Keratinocyte (primary cell): Measurements from ENCODE around the gene TRAPPC3L. TPM values are rescaled to one million over a fixed set of nuclear protein-coding genes. Genes with fewer than 3 reads are reported as not detected.

ENCODE experiments used
- DNase-seq: peaks from one replicate; pipeline ENCODE4 v3.0.0-alpha.2; 2011; ENCODE audit warnings: low read depth, missing footprints, low spot score
- FAIRE-seq: peaks from 2 replicates; lab custom pipeline; 2011; peaks lifted over from hg19 to GRCh38; lab: Jason Lieb, UNC
- H2AFZ ChIP-seq: 2 replicates; pipeline ENCODE4 v1.6.0; 2012; ENCODE audit warnings: low read length, control low read depth, inconsistent platforms; ENCODE audit not compliant: control insufficient read depth
- H3K27ac ChIP-seq: 2 replicates; pipeline ENCODE4 v1.5.1; 2011; ENCODE audit warnings: low read length; ENCODE audit not compliant: control insufficient read depth, insufficient read depth
- H3K27me3 ChIP-seq: 3 replicates; pipeline ENCODE4 v1.6.0; 2011; ENCODE audit warnings: low read length; ENCODE audit not compliant: control insufficient read depth, insufficient read depth; ENCODE audit errors: extremely low read depth
- H3K36me3 ChIP-seq, 2 experiments: 2 replicates in 1 of 2; 3 replicates in 1 of 2; pipeline ENCODE4 v1.5.1; 2011; ENCODE audit warnings: low read length in 2 of 2, mild to moderate bottlenecking in 1 of 2; ENCODE audit not compliant: control insufficient read depth in 2 of 2, insufficient read depth in 2 of 2; ENCODE audit errors: extremely low read depth in 1 of 2
- H3K4me1 ChIP-seq: 3 replicates; pipeline ENCODE4 v1.5.1; 2011; ENCODE audit warnings: low read length; ENCODE audit not compliant: control insufficient read depth, insufficient read depth; ENCODE audit errors: extremely low read depth
- H3K4me2 ChIP-seq: 3 replicates; pipeline ENCODE4 v1.6.0; 2011; ENCODE audit warnings: low read depth, low read length; ENCODE audit not compliant: control insufficient read depth, insufficient read depth; ENCODE audit errors: extremely low read depth
- H3K4me3 ChIP-seq, 3 experiments: fragments of 200-600 bp in 1 of 3; sonication (generic) in 1 of 3; 2 replicates in 2 of 3; 3 replicates in 1 of 3; pipeline ENCODE4 v1.5.1; 2011 to 2016; ENCODE audit warnings: low read length in 3 of 3, mild to moderate bottlenecking in 3 of 3, control low read depth in 2 of 3, inconsistent platforms in 1 of 3, low read depth in 1 of 3, mixed read lengths in 1 of 3, mixed run types in 1 of 3, moderate library complexity in 1 of 3; ENCODE audit not compliant: control insufficient read depth in 2 of 3, insufficient read depth in 2 of 3; ENCODE audit errors: extremely low read depth in 1 of 3
- H3K79me2 ChIP-seq: 2 replicates; pipeline ENCODE4 v1.6.0; 2012; ENCODE audit warnings: low read length; ENCODE audit not compliant: control insufficient read depth, insufficient read depth
- H3K9ac ChIP-seq: 3 replicates; pipeline ENCODE4 v1.6.0; 2011; ENCODE audit warnings: low read length; ENCODE audit not compliant: control insufficient read depth, insufficient read depth; ENCODE audit errors: extremely low read depth
- H3K9me1 ChIP-seq: 3 replicates; pipeline ENCODE4 v1.6.0; 2011; ENCODE audit warnings: low read length; ENCODE audit not compliant: control insufficient read depth, insufficient read depth; ENCODE audit errors: extremely low read depth
- H3K9me3 ChIP-seq: 2 replicates; pipeline ENCODE4 v1.5.1; 2012; ENCODE audit warnings: low read depth, low read length; ENCODE audit not compliant: control insufficient read depth
- H4K20me1 ChIP-seq: 3 replicates; pipeline ENCODE4 v1.6.0; 2011; ENCODE audit warnings: low read length; ENCODE audit not compliant: control insufficient read depth, insufficient read depth; ENCODE audit errors: extremely low read depth
- CTCF ChIP-seq, 3 experiments: IDR thresholded peaks in 1 of 3; conservative IDR thresholded peaks in 1 of 3; optimal IDR thresholded peaks in 1 of 3; 2 replicates in 2 of 3; 3 replicates in 1 of 3; pipeline versions ENCODE3 to v1.5.1; 2011; ENCODE audit warnings: low read length in 3 of 3, mild to moderate bottlenecking in 3 of 3, moderate library complexity in 2 of 3, control low read depth in 1 of 3, inconsistent platforms in 1 of 3; ENCODE audit not compliant: insufficient read depth in 2 of 3; ENCODE audit errors: extremely low read depth in 1 of 3
- EZH2 ChIP-seq: IDR thresholded peaks from one replicate; pipeline ENCODE4 v1.6.1; 2012; ENCODE audit warnings: inconsistent platforms, mild to moderate bottlenecking, low read length, moderate library complexity
- dilution Hi-C: fragments of 300-500 bp; cut with MboI; formaldehyde crosslinking; loops from one replicate; pipeline ENCODE4 v1.7.0; 2020; ENCODE audit warnings: low sequenced_read_pairs; ENCODE audit not compliant: extremely low pct_ligation_motif_present
- polyA plus RNA-seq, 5 experiments: library from polyadenylated mRNA; depleted of rRNA in 3 of 5; stranded (reverse) in 3 of 5; stranded (forward) in 1 of 5; unstranded in 1 of 5; fragments of >200 nt; gene quantifications; 1 replicate in 1 of 5; 2 replicates in 3 of 5; 3 replicates in 1 of 5; pipeline versions ENCODE4 v1.2.1 to v1.2.3, GENCODE V29; 2011 to 2012; ENCODE audit warnings: missing spikeins in 2 of 5, low read depth in 1 of 5, low replicate concordance in 1 of 5

The TRAPPC3L gene
- polyA plus RNA-seq, 1 donor (not counting 4 experiments of a cell fraction or from before 2014, with no cell fraction given) = 0.31 TPM

- Histone ChIP-seq H3K9me3 (no peaks in the 10 kb centered on the region), H3K79me2 (no peaks in the 10 kb centered on the region), H3K27me3 (no peaks in the 10 kb centered on the region), H3K4me3 (no peak overlapping the region), H3K9ac (no peak overlapping the region), H3K9me1 (no peaks in the 10 kb centered on the region), H2AFZ (peak overlapping the region; percentile 12), H3K36me3 (no peaks in the 10 kb centered on the region), H3K27ac (no peak overlapping the region), H3K4me1 (peaks cover 21% of the 10 kb centered on the region), H3K4me2 (no peak overlapping the region), H4K20me1 (no peaks in the 10 kb centered on the region)
- dilution Hi-C loops = no loop called here
- FAIRE-seq (no peak), DNase-seq (no peak)
- no peak for TF ChIP-seq EZH2
- TF ChIP-seq CTCF (optimal IDR thresholded peaks at IDR 0.05 in 1 of 3, IDR thresholded peaks at IDR 0.05 in 1 of 3, conservative IDR thresholded peaks at IDR 0.05 in 1 of 3; ENCODE audit: extremely low read depth in 1 of 3, insufficient read depth in 2 of 3, low read length in 3 of 3) = no peak
Measured at GRCh38 chr6:116533233-116533957, 12.1 kb downstream of the TRAPPC3L start.

- no peaks in the 10 kb centered on the region for H3K79me2 ChIP-seq
- peaks cover 26% of the 10 kb centered on the region for H3K4me1 ChIP-seq
- H3K9me3 ChIP-seq = no peaks in the 10 kb centered on the region
- TF ChIP-seq CTCF (optimal IDR thresholded peaks at IDR 0.05 in 1 of 3, IDR thresholded peaks at IDR 0.05 in 1 of 3, conservative IDR thresholded peaks at IDR 0.05 in 1 of 3; ENCODE audit: extremely low read depth in 1 of 3, insufficient read depth in 2 of 3, low read length in 3 of 3) (peak; percentile 51 to 73 (median 64)), EZH2 (no peak)
- H2AFZ ChIP-seq = peak overlapping the region; percentile 25
- H3K4me3 ChIP-seq = no peak overlapping the region
- DNase-seq (no peak), FAIRE-seq (peak; percentile 81)
- H3K4me2 ChIP-seq = no peak overlapping the region
- no peaks in the 10 kb centered on the region for H4K20me1 ChIP-seq
- H3K9me1 ChIP-seq = no peaks in the 10 kb centered on the region
- no peak overlapping the region for H3K9ac ChIP-seq
- H3K36me3 ChIP-seq = no peaks in the 10 kb centered on the region
- H3K27ac ChIP-seq = no peak overlapping the region
- H3K27me3 ChIP-seq = no peaks in the 10 kb centered on the region
- dilution Hi-C loops = no loop called here
Measured at GRCh38 chr6:116531675-116532570, 13.6 kb downstream of the TRAPPC3L start.
